Activated CD8-positive, alpha-beta memory T cell treated with anti-CD3 and anti-CD28 coated beads for 1 hour (primary cell): Measurements from ENCODE around the gene ABLIM3.

Experiments
- DNase-seq, 2 donors: peaks; one replicate each; pipeline ENCODE4 v3.0.0-alpha.2; 2020; ENCODE audit warnings: low read depth in 1 of 2; ENCODE audit errors: extremely low read depth in 1 of 2

ABLIM3 gene

GRCh38 chr5:149141224-149141956, at the start of gene ABLIM3:
Gene ABLIM3 (plus strand): TSS chr5:149141493. CDS start chr5:149142096, 603 bp downstream.
- DNase-seq, result peak; percentile 17 to 61

- DNase-seq, result no peak
Observed at GRCh38 chr5:149093625-149094024, 47.7 kb upstream of the ABLIM3 start.

- no peak for DNase-seq
Observed at GRCh38 chr5:149094996-149095395, 46.3 kb upstream of the ABLIM3 start.

GRCh38 chr5:149099920-149100319, 41.4 kb upstream of the ABLIM3 start:
- no peak for DNase-seq

GRCh38 chr5:149100331-149100730, 41.0 kb upstream of the ABLIM3 start:
- no peak for DNase-seq

GRCh38 chr5:149108651-149109280, 32.5 kb upstream of the ABLIM3 start:
- no peak for DNase-seq

- DNase-seq, result no peak
Observed at GRCh38 chr5:149110406-149110805, 30.9 kb upstream of the ABLIM3 start.

GRCh38 chr5:149113669-149114068, 27.6 kb upstream of the ABLIM3 start:
- DNase-seq, result no peak

- DNase-seq, result peak in 1 of 2 donors; percentile 3
Observed at GRCh38 chr5:149114403-149115312, 26.6 kb upstream of the ABLIM3 start.

GRCh38 chr5:149117970-149118369, 23.3 kb upstream of the ABLIM3 start:
- no peak for DNase-seq

- DNase-seq, result no peak
Observed at GRCh38 chr5:149118463-149118862, 22.8 kb upstream of the ABLIM3 start.

GRCh38 chr5:149121145-149121544, 20.1 kb upstream of the ABLIM3 start:
- DNase-seq, result no peak

- no peak for DNase-seq
Observed at GRCh38 chr5:149123211-149123610, 18.1 kb upstream of the ABLIM3 start.

GRCh38 chr5:149125386-149125891, 15.9 kb upstream of the ABLIM3 start:
- no peak for DNase-seq

- no peak for DNase-seq
Observed at GRCh38 chr5:149126906-149127305, 14.4 kb upstream of the ABLIM3 start.

GRCh38 chr5:149127394-149127955, 13.8 kb upstream of the ABLIM3 start:
- DNase-seq, result no peak

- no peak for DNase-seq
Observed at GRCh38 chr5:149128023-149128875, 13.0 kb upstream of the ABLIM3 start.

GRCh38 chr5:149129181-149129580, 12.1 kb upstream of the ABLIM3 start:
- DNase-seq, result no peak

- DNase-seq, result no peak
Observed at GRCh38 chr5:149130121-149130914, 11.0 kb upstream of the ABLIM3 start.
